GM20000 (cell line): ENCODE data around the gene EPC2.
A peak's percentile ranks its signal among the peaks of the same experiment; 100 is the strongest.
"Not testable (repeated sequence)": the region's sequence is repeated elsewhere in the genome, so short reads cannot be mapped to it uniquely, and the experiment has no call there.

ENCODE experiments used
- DNase-seq: peaks from one replicate; pipeline ENCODE4 v3.0.0; 2012; ENCODE audit warnings: low spot score
- TF ChIP-seq, protein P1 (sequence below): IDR thresholded peaks from 2 replicates; pipeline ENCODE4 v1.5.1; 2012; ENCODE audit warnings: mild to moderate bottlenecking, control low read depth; ENCODE audit errors: extremely low read depth, missing control alignments

EPC2 gene

GRCh38 chr2:148642112-148642744 lies 2.3 kb upstream of the EPC2 start:
- DNase-seq, result no peak
- TF ChIP-seq, protein P1, sequence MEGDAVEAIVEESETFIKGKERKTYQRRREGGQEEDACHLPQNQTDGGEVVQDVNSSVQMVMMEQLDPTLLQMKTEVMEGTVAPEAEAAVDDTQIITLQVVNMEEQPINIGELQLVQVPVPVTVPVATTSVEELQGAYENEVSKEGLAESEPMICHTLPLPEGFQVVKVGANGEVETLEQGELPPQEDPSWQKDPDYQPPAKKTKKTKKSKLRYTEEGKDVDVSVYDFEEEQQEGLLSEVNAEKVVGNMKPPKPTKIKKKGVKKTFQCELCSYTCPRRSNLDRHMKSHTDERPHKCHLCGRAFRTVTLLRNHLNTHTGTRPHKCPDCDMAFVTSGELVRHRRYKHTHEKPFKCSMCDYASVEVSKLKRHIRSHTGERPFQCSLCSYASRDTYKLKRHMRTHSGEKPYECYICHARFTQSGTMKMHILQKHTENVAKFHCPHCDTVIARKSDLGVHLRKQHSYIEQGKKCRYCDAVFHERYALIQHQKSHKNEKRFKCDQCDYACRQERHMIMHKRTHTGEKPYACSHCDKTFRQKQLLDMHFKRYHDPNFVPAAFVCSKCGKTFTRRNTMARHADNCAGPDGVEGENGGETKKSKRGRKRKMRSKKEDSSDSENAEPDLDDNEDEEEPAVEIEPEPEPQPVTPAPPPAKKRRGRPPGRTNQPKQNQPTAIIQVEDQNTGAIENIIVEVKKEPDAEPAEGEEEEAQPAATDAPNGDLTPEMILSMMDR, result no peak

DNA sequence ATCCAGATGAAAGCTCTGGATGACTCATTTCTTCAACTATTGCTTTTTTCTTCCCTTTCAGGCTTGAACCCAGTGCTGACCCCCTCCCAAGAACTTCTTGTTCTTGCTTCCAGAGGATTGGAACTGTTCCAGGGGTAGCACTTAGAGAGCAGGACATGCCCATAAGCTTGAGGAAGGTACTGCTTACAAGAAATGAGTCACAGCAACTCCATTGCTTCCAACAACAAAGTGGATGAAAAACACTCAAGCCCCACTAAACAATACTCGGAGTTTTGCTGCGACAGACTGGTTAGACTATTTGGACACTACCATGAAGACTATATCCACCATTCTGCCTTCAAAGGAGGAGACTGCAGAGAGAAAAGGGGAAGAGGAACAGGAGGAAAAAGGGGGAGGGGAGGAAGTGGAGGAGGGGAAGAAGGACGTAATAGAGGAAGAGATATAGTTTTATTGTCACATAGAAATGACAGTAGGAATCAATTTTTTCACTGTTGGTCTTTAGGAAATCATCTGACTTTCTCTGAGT lies 1.6 kb upstream of the EPC2 start:
- TF ChIP-seq, protein P1, result no peak
- no peak for DNase-seq

GRCh38 chr2:148643421-148643820 lies 1.1 kb upstream of the EPC2 start:
- TF ChIP-seq, protein P1, result no peak
- peak; percentile 60 for DNase-seq

DNA sequence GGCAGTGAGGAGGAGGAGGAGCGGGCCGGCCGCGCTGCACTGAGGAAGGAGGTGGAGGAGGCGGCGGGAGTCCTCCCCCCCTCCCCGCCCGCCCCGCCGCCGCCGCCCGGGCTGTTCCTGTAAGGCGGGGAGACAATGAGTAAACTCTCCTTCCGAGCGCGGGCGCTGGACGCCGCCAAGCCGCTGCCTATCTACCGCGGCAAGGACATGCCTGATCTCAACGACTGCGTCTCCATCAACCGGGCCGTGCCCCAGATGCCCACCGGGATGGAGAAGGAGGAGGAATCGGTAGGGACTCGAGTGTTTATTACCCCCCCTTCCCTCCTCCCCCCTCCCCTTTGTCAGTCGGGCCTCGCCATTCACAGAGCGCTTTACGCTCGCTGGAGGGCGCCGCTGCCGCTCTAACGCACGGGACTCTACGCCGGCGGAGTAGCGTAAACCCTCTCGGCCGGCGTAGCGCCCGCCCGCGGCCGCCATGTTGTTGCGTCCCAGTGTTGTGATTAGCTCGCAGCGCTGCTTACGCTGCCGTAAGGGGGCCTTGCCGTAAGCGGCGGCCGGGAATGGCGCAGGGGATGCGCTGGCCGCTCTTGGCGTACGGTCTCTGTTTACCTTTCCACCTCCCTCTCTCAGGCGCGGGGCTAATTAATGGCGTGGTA lies 460 bp downstream of the EPC2 start:
- TF ChIP-seq, protein P1, result peak; percentile 5

DNA sequence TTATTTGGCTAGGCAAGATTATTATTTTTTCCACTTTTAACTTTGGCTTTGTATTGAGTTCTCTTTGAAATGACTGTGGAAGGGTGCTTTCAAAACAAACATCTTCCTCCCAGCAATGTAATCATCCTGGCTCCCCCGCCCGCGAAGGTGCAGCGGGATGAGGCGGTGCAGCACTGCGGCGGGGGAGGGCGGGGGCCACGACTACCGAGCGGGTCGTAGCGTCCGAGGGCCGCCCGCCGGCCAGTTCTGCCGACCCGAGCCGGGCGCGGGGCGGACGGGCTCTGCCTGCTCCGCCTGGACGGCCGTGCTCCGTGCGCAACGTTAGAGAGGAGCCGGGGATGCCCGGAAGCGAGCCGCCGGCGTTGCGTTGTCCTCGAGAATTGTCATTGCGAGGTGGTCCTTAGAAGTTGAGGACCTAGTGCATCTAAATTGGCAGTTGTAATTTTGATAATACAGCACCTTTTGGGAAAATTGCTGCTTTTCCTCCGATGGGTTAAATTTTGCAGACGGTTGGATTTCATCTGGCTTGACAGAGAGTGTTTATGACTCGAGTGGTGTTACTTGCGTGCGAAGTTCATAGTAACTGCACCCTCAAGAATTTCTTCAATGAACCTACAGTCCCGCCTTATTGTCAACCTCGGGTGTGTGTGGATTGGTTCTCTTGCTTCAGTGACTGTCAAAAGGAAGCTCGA lies 1.1 kb downstream of the EPC2 start:
- peak; percentile 75 for DNase-seq
- TF ChIP-seq, protein P1, result no peak

More for the DNA sequence above, 460 bp downstream of the EPC2 start:
- peak; percentile 88 for DNase-seq

GRCh38 chr2:148646231-148646559 lies 1.6 kb downstream of the EPC2 start:
- TF ChIP-seq, protein P1, result no peak
- no peak for DNase-seq

DNA sequence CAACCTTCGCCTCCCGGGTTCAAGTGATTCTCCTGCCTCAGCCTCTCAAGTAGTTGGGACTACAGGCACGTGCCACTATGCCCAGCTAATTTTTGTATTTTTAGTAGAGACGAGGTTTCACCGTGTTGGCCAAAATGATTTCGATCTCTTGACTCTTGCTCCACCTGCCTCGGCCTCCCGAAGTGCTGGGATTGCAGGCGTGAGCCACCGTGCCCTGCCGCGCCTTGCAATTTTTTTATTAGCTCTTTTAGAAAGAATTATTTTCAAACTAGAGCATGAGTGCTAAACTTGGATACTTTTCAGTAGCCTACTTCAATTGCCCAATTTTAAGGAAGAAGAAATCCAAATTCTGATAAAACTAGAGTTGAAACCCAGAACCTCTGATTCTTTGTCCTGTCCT lies 3.2 kb downstream of the EPC2 start:
- not testable (repeated sequence) for DNase-seq
